Astrocyte of the hippocampus (primary cell): Measurements from ENCODE around the gene SFN.

ENCODE experiments used
- DNase-seq: peaks from one replicate; pipeline ENCODE4 v3.0.0; 2011; ENCODE audit warnings: low read depth, low spot score

The SFN gene

GRCh38 chr1:26911399-26912146 lies 48.6 kb downstream of the SFN start:
- DNase-seq, result no peak

- no peak for DNase-seq
These were observed 49.2 kb downstream of the SFN start for GRCh38 chr1:26912147-26912490.

- no peak for DNase-seq
These were observed 50.4 kb downstream of the SFN start for GRCh38 chr1:26913389-26913753.
